H1 (cell line): ENCODE measurements around the gene RCBTB2. TPM values are rescaled to one million over a fixed set of nuclear protein-coding genes. Genes with fewer than 3 reads are reported as not detected.

Source experiments
- CTCF ChIA-PET: fragments of 300-600 bp; sonication (Branson Sonifier 250); formaldehyde crosslinking; loops from one replicate; lab custom pipeline; 2021; ENCODE audit not compliant: partially characterized antibody; lab: Charles Lee
- POLR2A ChIA-PET: fragments of 300-600 bp; sonication (Branson Sonifier 250); formaldehyde crosslinking; loops from one replicate; lab custom pipeline; 2021; ENCODE audit warnings: inconsistent platforms; ENCODE audit not compliant: partially characterized antibody; lab: Charles Lee
- DNase-seq, 2 experiments: peaks; one replicate each; pipeline versions ENCODE4 v3.0.0 to v3.0.0-alpha.2; 2010 to 2022; ENCODE audit warnings: low spot score in 2 of 2, low read depth in 1 of 2, mixed read lengths in 1 of 2
- FAIRE-seq: peaks from 2 replicates; lab custom pipeline; 2011; peaks lifted over from hg19 to GRCh38; lab: Jason Lieb, UNC
- H2AFZ ChIP-seq: 2 replicates; pipeline ENCODE4 v1.8.1; 2012; ENCODE audit warnings: low read length, inconsistent platforms
- H2AK5ac ChIP-seq: 2 replicates; pipeline ENCODE4 v1.6.1; 2013; ENCODE audit warnings: low read depth, low read length
- H2BK120ac ChIP-seq: replicated peaks from 2 replicates; pipeline ENCODE3; 2013; ENCODE audit warnings: low read depth, low read length, inconsistent platforms
- H2BK12ac ChIP-seq: 2 replicates; pipeline ENCODE4 v1.6.1; 2013; ENCODE audit warnings: low read depth, low read length
- H2BK15ac ChIP-seq: 2 replicates; pipeline ENCODE4 v1.6.1; 2013; ENCODE audit warnings: low read length
- H2BK20ac ChIP-seq: 2 replicates; pipeline ENCODE4 v1.6.1; 2013; ENCODE audit warnings: low read length
- H2BK5ac ChIP-seq: 2 replicates; pipeline ENCODE4 v1.6.1; 2013; ENCODE audit warnings: low read depth, low read length
- H3K14ac ChIP-seq: 2 replicates; pipeline ENCODE4 v1.6.1; 2013; ENCODE audit warnings: inconsistent platforms; ENCODE audit not compliant: insufficient read length
- H3K18ac ChIP-seq: 2 replicates; pipeline ENCODE4 v1.6.1; 2013; ENCODE audit warnings: low read length; ENCODE audit errors: extremely low read depth
- H3K23ac ChIP-seq: 2 replicates; pipeline ENCODE4 v1.6.1; 2013; ENCODE audit warnings: inconsistent platforms; ENCODE audit not compliant: insufficient read length
- H3K23me2 ChIP-seq: 2 replicates; pipeline ENCODE4 v1.6.1; 2013; ENCODE audit warnings: low read depth, low read length
- H3K27ac ChIP-seq: 2 replicates; pipeline ENCODE4 v1.6.1; 2011; ENCODE audit warnings: low read depth, low read length, inconsistent platforms
- H3K27me3 ChIP-seq, 4 experiments: replicated peaks in 1 of 4; 1 replicate in 1 of 4; 2 replicates in 3 of 4; pipeline versions ENCODE4 v1.6.1 to v1.8.1; 2011 to 2013; ENCODE audit warnings: low read length in 3 of 4, mild to moderate bottlenecking in 3 of 4, inconsistent platforms in 2 of 4, mixed read lengths in 2 of 4, moderate library complexity in 1 of 4; ENCODE audit not compliant: control insufficient read depth in 3 of 4, insufficient read depth in 3 of 4; ENCODE audit errors: extremely low read depth in 1 of 4
- H3K36me3 ChIP-seq, 4 experiments: 2 replicates each; pipeline versions ENCODE4 v1.6.1 to v1.8.1; 2011 to 2013; ENCODE audit warnings: mild to moderate bottlenecking in 4 of 4, low read length in 3 of 4, moderate library complexity in 2 of 4, control low read depth in 1 of 4, inconsistent platforms in 1 of 4; ENCODE audit not compliant: insufficient read depth in 4 of 4, control insufficient read depth in 2 of 4
- H3K4ac ChIP-seq: replicated peaks from 2 replicates; pipeline ENCODE3; 2013; ENCODE audit warnings: low read length, low read depth, mixed read lengths, inconsistent platforms; ENCODE audit not compliant: insufficient read length
- H3K4me1 ChIP-seq, 4 experiments: replicated peaks in 1 of 4; 1 replicate in 1 of 4; 2 replicates in 3 of 4; pipeline versions ENCODE4 v1.6.1 to v1.8.1; 2011 to 2013; ENCODE audit warnings: low read length in 3 of 4, inconsistent platforms in 2 of 4, mixed read lengths in 1 of 4; ENCODE audit not compliant: insufficient read depth in 4 of 4, control insufficient read depth in 3 of 4
- H3K4me2 ChIP-seq, 2 experiments: 2 replicates each; pipeline versions ENCODE4 v1.6.1 to v1.8.1; 2011 to 2013; ENCODE audit warnings: low read depth in 2 of 2, low read length in 2 of 2, control low read depth in 1 of 2, inconsistent platforms in 1 of 2, mild to moderate bottlenecking in 1 of 2; ENCODE audit not compliant: insufficient read depth in 1 of 2
- H3K4me3 ChIP-seq, 4 experiments: fragments of 200-600, 300-600 bp in 1 of 4; sonication (generic), shearing (Covaris generic), sonication (Bioruptor Twin) in 1 of 4; 2 replicates each; pipeline versions ENCODE4 v1.5.1 to v1.8.1; 2011 to 2016; ENCODE audit warnings: low read length in 4 of 4, low read depth in 3 of 4, control low read depth in 2 of 4, inconsistent platforms in 2 of 4, mild to moderate bottlenecking in 2 of 4, mixed read lengths in 1 of 4, moderate library complexity in 1 of 4; ENCODE audit not compliant: insufficient read depth in 2 of 4; ENCODE audit errors: extremely low read depth in 1 of 4
- H3K56ac ChIP-seq: replicated peaks from 2 replicates; pipeline ENCODE3; 2013; ENCODE audit warnings: low read depth, mild to moderate bottlenecking, mixed read lengths, low read length, inconsistent platforms; ENCODE audit not compliant: insufficient read length
- H3K79me1 ChIP-seq: 2 replicates; pipeline ENCODE4 v1.6.1; 2013; ENCODE audit warnings: low read depth, low read length, control low read depth
- H3K79me2 ChIP-seq, 2 experiments: 2 replicates each; pipeline versions ENCODE4 v1.6.1 to v1.8.1; 2012 to 2013; ENCODE audit warnings: low read length in 2 of 2, mild to moderate bottlenecking in 2 of 2, inconsistent platforms in 1 of 2; ENCODE audit not compliant: insufficient read depth in 2 of 2, control insufficient read depth in 1 of 2
- H3K9ac ChIP-seq, 4 experiments: replicated peaks in 1 of 4; 1 replicate in 1 of 4; 2 replicates in 3 of 4; pipeline versions ENCODE4 v1.6.1 to v1.8.1; 2011 to 2013; ENCODE audit warnings: low read depth in 3 of 4, low read length in 3 of 4, control low read depth in 2 of 4, mild to moderate bottlenecking in 2 of 4, moderate library complexity in 2 of 4, inconsistent platforms in 1 of 4; ENCODE audit errors: extremely low read depth in 1 of 4
- H3K9me3 ChIP-seq, 2 experiments: 2 replicates each; pipeline versions ENCODE4 v1.6.1 to v1.8.1; 2012 to 2013; ENCODE audit warnings: mild to moderate bottlenecking in 2 of 2, moderate library complexity in 2 of 2, control low read depth in 1 of 2, inconsistent platforms in 1 of 2, low read depth in 1 of 2, low read length in 1 of 2, mixed read lengths in 1 of 2; ENCODE audit not compliant: insufficient read depth in 2 of 2
- H4K20me1 ChIP-seq, 2 experiments: replicated peaks in 1 of 2; 2 replicates each; pipeline versions ENCODE3 to v1.8.1; 2011 to 2013; ENCODE audit warnings: inconsistent platforms in 2 of 2, low read length in 2 of 2, mild to moderate bottlenecking in 1 of 2; ENCODE audit not compliant: insufficient read depth in 2 of 2, control insufficient read depth in 1 of 2
- H4K5ac ChIP-seq: 2 replicates; pipeline ENCODE4 v1.6.1; 2013; ENCODE audit warnings: low read length, low read depth, mixed read lengths, inconsistent platforms; ENCODE audit not compliant: insufficient read length
- H4K8ac ChIP-seq: 2 replicates; pipeline ENCODE4 v1.8.0; 2013; ENCODE audit warnings: mild to moderate bottlenecking, moderate library complexity, low read length, inconsistent platforms; ENCODE audit not compliant: insufficient read depth; ENCODE audit errors: extremely low read depth
- H4K91ac ChIP-seq: replicated peaks from 2 replicates; pipeline ENCODE3; 2013; ENCODE audit warnings: low read length, mixed read lengths, inconsistent platforms; ENCODE audit not compliant: insufficient read length
- CEBPB ChIP-seq: IDR thresholded peaks from 2 replicates; pipeline ENCODE4 v1.6.1; 2012; ENCODE audit warnings: low read depth, low read length
- GABPA ChIP-seq: IDR thresholded peaks from 2 replicates; pipeline ENCODE4 v1.6.1; 2011; ENCODE audit warnings: mild to moderate bottlenecking, low read length, moderate library complexity, borderline replicate concordance; ENCODE audit not compliant: insufficient read depth
- HDAC2 ChIP-seq, 2 experiments: fragments of 300-600 bp in 1 of 2; sonication (generic) in 1 of 2; IDR thresholded peaks; 2 replicates each; pipeline ENCODE4 v1.6.1; 2011 to 2012; ENCODE audit warnings: low read depth in 2 of 2, low read length in 2 of 2, mild to moderate bottlenecking in 2 of 2, moderate library complexity in 2 of 2, borderline replicate concordance in 1 of 2, inconsistent platforms in 1 of 2
- KDM1A ChIP-seq: fragments of 200-600, 300-600 bp; sonication (generic); IDR thresholded peaks from 2 replicates; pipeline ENCODE4 v1.7.1; 2016; ENCODE audit warnings: mild to moderate bottlenecking, low read length, borderline replicate concordance
- POU5F1 ChIP-seq: IDR thresholded peaks from 2 replicates; pipeline ENCODE4 v1.6.1; 2011; ENCODE audit warnings: low read depth, mild to moderate bottlenecking, low read length, moderate library complexity
- RFX5 ChIP-seq: IDR thresholded peaks from 2 replicates; pipeline ENCODE4 v1.6.1; 2011; ENCODE audit warnings: low read depth, low read length, improper control_type of control experiment, borderline replicate concordance
- polyA plus RNA-seq, 7 experiments: library from polyadenylated mRNA; depleted of rRNA in 3 of 7; stranded (reverse) in 5 of 7; unstranded in 2 of 7; fragments of >200 nt in 5 of 7; fragments of 200-250 nt in 2 of 7; gene quantifications; 1 replicate in 5 of 7; 2 replicates in 1 of 7; 4 replicates in 1 of 7; pipeline versions ENCODE4 v1.2.1 to v1.2.3, GENCODE V29; 2011 to 2013; ENCODE audit warnings: missing spikeins in 2 of 7, mixed read lengths in 2 of 7
- total RNA-seq: library from RNA; stranded (reverse); fragmentation: NEBNext Ultra II Directional; extraction: Animal tissue kit (Norgen Biotek cat#: 25700); gene quantifications from 2 replicates; pipeline ENCODE4 v1.2.1, GENCODE V29; 2021

RCBTB2 gene
- total and polyA plus RNA-seq, 2 of the 8 experiments (the other 6 are each of a cell fraction or from before 2014, with no cell fraction given), result 5.2 to 8.4 TPM

GRCh38 chr13:48489666-48490065 is 43.2 kb downstream of the RCBTB2 start:
- Histone ChIP-seq H3K4ac (no peak overlapping the region), H2BK5ac (no peak overlapping the region), H3K27me3 (no peaks in the 10 kb centered on the region), H2AFZ (no peak overlapping the region), H3K36me3 (peaks cover 0 to 9% (median 3%) of the 10 kb centered on the region in 4 experiments; a peak in 3 of 8 replicates), H4K20me1 (no peaks in the 10 kb centered on the region), H3K9ac (no peak overlapping the region), H3K23me2 (peaks cover 2% of the 10 kb centered on the region; the same call in 1 of the 2 replicates), H3K23ac (no peak overlapping the region), H2BK20ac (no peak overlapping the region), H3K4me3 (no peak overlapping the region), H3K4me2 (no peak overlapping the region), H3K18ac (no peak overlapping the region), H3K56ac (no peak overlapping the region), H3K14ac (no peak overlapping the region), H3K79me1 (no peaks in the 10 kb centered on the region), H2BK12ac (no peak overlapping the region), H4K5ac (no peak overlapping the region), H2BK15ac (no peak overlapping the region), H4K91ac (no peak overlapping the region), H2AK5ac (no peak overlapping the region), H3K9me3 (peaks cover 0 to 6% of the 10 kb centered on the region in 2 experiments; a peak in 1 of 4 replicates), H3K4me1 (no peaks in the 10 kb centered on the region; a peak in 2 of 7 replicates), H3K79me2 (no peaks in the 10 kb centered on the region), H2BK120ac (no peak overlapping the region), H3K27ac (no peak overlapping the region), H4K8ac (no peak overlapping the region)
- TF ChIP-seq CEBPB (no peak), GABPA (no peak), RFX5 (no peak), KDM1A (no peak), POU5F1 (no peak), HDAC2 (IDR thresholded peaks at IDR 0.05; ENCODE audit: borderline replicate concordance in 1 of 2, low read depth in 2 of 2, low read length in 2 of 2) (no peak)
- no peak for FAIRE-seq
- DNase-seq, result no peak
- ChIA-PET CTCF (interaction anchor here (1.2 kb wide), 1 partner anchor 13 kb away, joined by 4 read pairs; no protein-coding TSS in a partner anchor), POLR2A (no interaction called here)
